HG02938 (cell line): ENCODE data around the gene NDUFB11.

Experiments used
- ATAC-seq: cut with Tn5 transposase; IDR thresholded peaks from one replicate; pipeline ENCODE4 v1.9.1; 2021; ENCODE audit warnings: mild to moderate bottlenecking, moderate library complexity; ENCODE audit not compliant: unreplicated experiment

Gene NDUFB11

GRCh38 chrX:47093248-47093647, 51.3 kb downstream of the NDUFB11 start:
- ATAC-seq = no peak
